Breast epithelium (tissue), 4 donors: ENCODE results near the gene ZNF732. TPM values are rescaled to one million over a fixed set of nuclear protein-coding genes. Genes with fewer than 3 reads are reported as not detected.
"Not testable (repeated sequence)": the region's sequence is repeated elsewhere in the genome, so short reads cannot be mapped to it uniquely, and the experiment has no call there.

Source experiments
- DNase-seq, 2 donors: peaks; one replicate each; pipeline ENCODE4 v3.0.0-alpha.2; 2019; ENCODE audit warnings: low spot score in 2 of 2
- H3K27ac ChIP-seq, 2 donors: fragments of 200-600 bp; sonication (generic) in 1 of 2; one replicate each; pipeline ENCODE4 v1.5.1; 2016 to 2019; ENCODE audit warnings: mild to moderate bottlenecking in 1 of 2
- H3K27me3 ChIP-seq, 2 donors: fragments of 200-600 bp; sonication (generic) in 1 of 2; one replicate each; pipeline versions ENCODE4 v1.5.1 to v1.6.0; 2017 to 2019; ENCODE audit warnings: control low read depth in 1 of 2, mild to moderate bottlenecking in 1 of 2
- H3K36me3 ChIP-seq: fragments of 200-600 bp; one replicate; pipeline ENCODE4 v1.5.1; 2019
- H3K4me1 ChIP-seq, 2 donors: fragments of 200-600 bp; sonication (generic); one replicate each; pipeline ENCODE4 v1.5.1; 2016 to 2019; ENCODE audit warnings: control low read depth in 1 of 2
- H3K4me3 ChIP-seq, 3 donors: fragments of 200-600 bp; sonication (generic); 1 replicate in 2 of 3; 2 replicates in 1 of 3; pipeline ENCODE4 v1.5.1; 2016 to 2019; ENCODE audit warnings: mild to moderate bottlenecking in 3 of 3, moderate library complexity in 2 of 3
- H3K9me3 ChIP-seq, 2 donors: fragments of 200-600 bp; sonication (generic) in 1 of 2; one replicate each; pipeline ENCODE4 v1.5.1; 2016 to 2019; ENCODE audit warnings: control low read depth in 1 of 2
- POLR2A ChIP-seq: fragments of 450-650 bp; IDR thresholded peaks from one replicate; pipeline ENCODE4 v1.6.1; 2016; ENCODE audit warnings: antibody characterized with exemption, mild to moderate bottlenecking, moderate library complexity
- POLR2AphosphoS5 ChIP-seq, 3 donors: sonication (generic); formaldehyde crosslinking; IDR thresholded peaks; one replicate each; pipeline ENCODE4 v1.6.1; 2017; ENCODE audit warnings: antibody characterized with exemption in 3 of 3
- intact Hi-C: fragments of 100-400 bp; cut with DNase I; formaldehyde crosslinking; loops from one replicate; pipeline ENCODE4 v1.15.1; 2023; ENCODE audit warnings: low total_unique reads
- total RNA-seq, 3 donors: library from RNA; depleted of rRNA; stranded (reverse); fragments of >200 nt; gene quantifications; one replicate each; pipeline ENCODE4 v1.1.0, GENCODE V29; 2016
- TF ChIP-seq, protein P1 (sequence below), 3 donors: fragments of 450-650 bp; IDR thresholded peaks; one replicate each; pipeline ENCODE4 v1.5.1; 2016 to 2017; ENCODE audit warnings: antibody characterized with exemption in 3 of 3, mild to moderate bottlenecking in 3 of 3, moderate library complexity in 3 of 3

Gene ZNF732
- total RNA-seq, 3 donors from 2014 or later, result 0.16 to 1.2 (median 0.66) TPM

DNA sequence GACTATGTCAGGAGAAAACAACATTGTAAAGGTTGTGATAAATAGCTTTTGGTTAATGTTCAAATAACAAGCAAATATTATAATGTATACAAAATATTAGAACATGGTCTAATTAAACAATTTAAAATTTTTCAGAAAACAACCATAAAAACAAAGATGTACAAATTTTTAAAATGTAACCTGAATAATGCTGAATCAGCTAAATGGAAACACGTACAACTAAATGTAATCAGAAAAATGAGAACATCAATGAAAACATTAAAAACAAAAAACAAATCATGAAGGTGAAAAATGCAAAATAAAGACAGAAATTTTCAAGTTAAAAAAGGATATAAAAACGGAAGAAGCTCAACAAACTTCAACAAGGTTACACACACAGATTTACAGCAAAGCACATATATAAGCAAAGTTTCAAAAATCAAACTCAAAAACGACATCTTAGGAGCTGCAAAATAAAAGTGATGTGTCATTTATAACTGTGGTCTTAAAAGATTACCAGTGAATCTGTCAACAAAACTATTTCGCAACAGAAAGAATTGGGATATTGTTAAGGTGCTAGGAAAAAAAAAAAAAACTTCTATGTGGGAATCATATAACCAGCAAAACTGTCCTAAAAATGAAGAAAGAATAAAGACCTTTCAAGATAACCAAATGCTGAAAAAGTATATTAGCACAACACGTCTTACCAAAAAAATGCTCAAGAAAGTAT lies 31.8 kb downstream of the ZNF732 start:
- H3K27me3 ChIP-seq, result no peaks in the 10 kb centered on the region
- no peaks in the 10 kb centered on the region for H3K4me1 ChIP-seq
- DNase-seq, result no peak
- H3K27ac ChIP-seq, result no peak overlapping the region
- peaks cover 50 to 96% of the 10 kb centered on the region in 2 donors for H3K9me3 ChIP-seq
- intact Hi-C loops, result no loop called here
- no peak overlapping the region for H3K4me3 ChIP-seq
- TF ChIP-seq, protein P1, sequence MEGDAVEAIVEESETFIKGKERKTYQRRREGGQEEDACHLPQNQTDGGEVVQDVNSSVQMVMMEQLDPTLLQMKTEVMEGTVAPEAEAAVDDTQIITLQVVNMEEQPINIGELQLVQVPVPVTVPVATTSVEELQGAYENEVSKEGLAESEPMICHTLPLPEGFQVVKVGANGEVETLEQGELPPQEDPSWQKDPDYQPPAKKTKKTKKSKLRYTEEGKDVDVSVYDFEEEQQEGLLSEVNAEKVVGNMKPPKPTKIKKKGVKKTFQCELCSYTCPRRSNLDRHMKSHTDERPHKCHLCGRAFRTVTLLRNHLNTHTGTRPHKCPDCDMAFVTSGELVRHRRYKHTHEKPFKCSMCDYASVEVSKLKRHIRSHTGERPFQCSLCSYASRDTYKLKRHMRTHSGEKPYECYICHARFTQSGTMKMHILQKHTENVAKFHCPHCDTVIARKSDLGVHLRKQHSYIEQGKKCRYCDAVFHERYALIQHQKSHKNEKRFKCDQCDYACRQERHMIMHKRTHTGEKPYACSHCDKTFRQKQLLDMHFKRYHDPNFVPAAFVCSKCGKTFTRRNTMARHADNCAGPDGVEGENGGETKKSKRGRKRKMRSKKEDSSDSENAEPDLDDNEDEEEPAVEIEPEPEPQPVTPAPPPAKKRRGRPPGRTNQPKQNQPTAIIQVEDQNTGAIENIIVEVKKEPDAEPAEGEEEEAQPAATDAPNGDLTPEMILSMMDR (IDR thresholded peaks at IDR 0.05), result no peak
- TF ChIP-seq POLR2AphosphoS5 (IDR thresholded peaks at IDR 0.05) (no peak), POLR2A (no peak)
- no peaks in the 10 kb centered on the region for H3K36me3 ChIP-seq

GRCh38 chr4:271492-272103 lies 33.7 kb downstream of the ZNF732 start:
- no peak overlapping the region for H3K27ac ChIP-seq
- no peaks in the 10 kb centered on the region for H3K4me1 ChIP-seq
- DNase-seq, result no peak
- H3K27me3 ChIP-seq, result no peaks in the 10 kb centered on the region
- intact Hi-C loops, result no loop called here
- no peaks in the 10 kb centered on the region for H3K36me3 ChIP-seq
- H3K9me3 ChIP-seq, result peaks cover 66 to 97% of the 10 kb centered on the region in 2 donors
- H3K4me3 ChIP-seq, result no peak overlapping the region
- TF ChIP-seq POLR2AphosphoS5 (IDR thresholded peaks at IDR 0.05) (no peak), POLR2A (no peak)
- TF ChIP-seq, protein P1 (IDR thresholded peaks at IDR 0.05), result no peak

- peaks cover 82 to 98% of the 10 kb centered on the region in 2 donors for H3K9me3 ChIP-seq
Observed at GRCh38 chr4:259240-259639, 46.0 kb downstream of the ZNF732 start.

DNA sequence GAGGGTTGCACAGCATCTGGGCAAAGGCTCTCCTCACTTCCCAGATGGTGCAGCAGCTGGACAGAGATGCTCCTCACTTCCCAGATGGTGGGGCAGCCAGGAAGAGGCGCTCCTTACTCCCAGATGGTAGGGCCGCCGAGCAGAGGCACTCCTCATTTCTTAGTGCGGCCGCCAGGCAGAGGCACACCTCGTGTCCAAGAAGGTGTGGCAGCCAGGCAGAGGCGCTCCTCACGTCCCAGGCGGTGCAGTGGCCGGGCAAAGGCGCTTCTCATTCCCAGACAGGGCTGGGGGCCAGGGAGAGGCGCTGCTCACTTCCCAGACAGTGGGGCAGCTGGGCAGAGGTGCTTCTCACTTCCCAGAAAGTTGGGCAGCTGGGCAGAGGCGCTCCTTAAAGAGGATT lies 48.8 kb downstream of the ZNF732 start:
- DNase-seq, result no peak
- no peaks in the 10 kb centered on the region for H3K4me1 ChIP-seq
- TF ChIP-seq POLR2A (no peak), POLR2AphosphoS5 (IDR thresholded peaks at IDR 0.05) (no peak)
- TF ChIP-seq, protein P1 (IDR thresholded peaks at IDR 0.05), result no peak
- no peak overlapping the region for H3K27ac ChIP-seq
- no peaks in the 10 kb centered on the region for H3K36me3 ChIP-seq
- H3K4me3 ChIP-seq, result no peak overlapping the region
- no peaks in the 10 kb centered on the region for H3K27me3 ChIP-seq
- intact Hi-C loops, result no loop called here
- peaks cover 63 to 96% of the 10 kb centered on the region in 2 donors for H3K9me3 ChIP-seq

More at GRCh38 chr4:259240-259639, 46.0 kb downstream of the ZNF732 start:
- H3K4me1 ChIP-seq, DNase-seq, H3K36me3 ChIP-seq, H3K4me3 ChIP-seq, intact Hi-C loops, H3K27me3 ChIP-seq, H3K27ac ChIP-seq: not testable (repeated sequence)

- no peak for DNase-seq
- no peaks in the 10 kb centered on the region for H3K27me3 ChIP-seq
- no peak for TF ChIP-seq POLR2AphosphoS5 (IDR thresholded peaks at IDR 0.05)
- TF ChIP-seq POLR2A, result no peak
- TF ChIP-seq, protein P1 (IDR thresholded peaks at IDR 0.05), result no peak
- H3K9me3 ChIP-seq, result peaks cover 44 to 93% of the 10 kb centered on the region in 2 donors
- peaks cover 3% of the 10 kb centered on the region for H3K36me3 ChIP-seq
- no peak overlapping the region for H3K27ac ChIP-seq
- H3K4me3 ChIP-seq, result no peak overlapping the region
- H3K4me1 ChIP-seq, result no peaks in the 10 kb centered on the region
- intact Hi-C loops, result no loop called here
Observed at GRCh38 chr4:253936-254756, 51.1 kb downstream of the ZNF732 start.
